GM12874 (cell line): ENCODE measurements around the gene DYRK1B.

Experiments
- TF ChIP-seq, protein P1 (sequence below): IDR thresholded peaks from 2 replicates; pipeline ENCODE4 v1.5.1; 2011; ENCODE audit warnings: low read depth, mild to moderate bottlenecking, control low read depth, low read length, moderate library complexity; ENCODE audit not compliant: insufficient read depth

The DYRK1B gene

DNA sequence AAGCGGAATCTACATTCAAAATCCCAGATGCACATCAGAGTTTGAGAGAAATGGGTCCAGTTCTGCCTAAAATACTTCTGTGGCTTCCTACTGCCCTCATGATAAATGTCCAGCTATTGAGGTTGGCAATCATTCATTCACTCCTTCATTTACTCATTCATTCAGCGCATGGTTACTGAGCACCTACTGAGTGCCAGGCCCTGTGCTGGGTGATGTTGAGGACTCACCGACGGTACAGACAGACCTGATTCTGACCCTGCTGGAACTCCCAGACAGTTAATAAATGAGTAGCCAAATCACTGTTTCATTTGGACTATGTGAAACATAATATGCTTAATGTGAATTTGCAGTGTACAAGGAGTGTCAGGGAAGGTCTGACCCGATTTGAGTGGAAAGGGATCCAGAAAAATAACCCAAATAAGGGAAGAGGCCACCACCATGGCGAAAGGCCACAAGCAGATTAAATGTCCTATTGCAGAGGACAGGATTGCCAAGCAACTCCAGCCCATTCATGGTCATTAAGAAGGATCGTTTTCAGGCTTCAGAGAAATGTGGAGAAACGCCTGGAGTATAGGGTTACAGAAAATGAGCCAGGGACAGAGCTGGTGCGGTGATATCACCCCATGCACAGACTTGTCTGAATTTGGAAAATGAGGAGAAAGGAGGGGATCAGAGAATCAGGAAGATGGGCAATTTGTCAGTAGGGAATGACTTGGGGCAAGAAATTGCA lies 20.5 kb downstream of the DYRK1B start:
- TF ChIP-seq, protein P1, sequence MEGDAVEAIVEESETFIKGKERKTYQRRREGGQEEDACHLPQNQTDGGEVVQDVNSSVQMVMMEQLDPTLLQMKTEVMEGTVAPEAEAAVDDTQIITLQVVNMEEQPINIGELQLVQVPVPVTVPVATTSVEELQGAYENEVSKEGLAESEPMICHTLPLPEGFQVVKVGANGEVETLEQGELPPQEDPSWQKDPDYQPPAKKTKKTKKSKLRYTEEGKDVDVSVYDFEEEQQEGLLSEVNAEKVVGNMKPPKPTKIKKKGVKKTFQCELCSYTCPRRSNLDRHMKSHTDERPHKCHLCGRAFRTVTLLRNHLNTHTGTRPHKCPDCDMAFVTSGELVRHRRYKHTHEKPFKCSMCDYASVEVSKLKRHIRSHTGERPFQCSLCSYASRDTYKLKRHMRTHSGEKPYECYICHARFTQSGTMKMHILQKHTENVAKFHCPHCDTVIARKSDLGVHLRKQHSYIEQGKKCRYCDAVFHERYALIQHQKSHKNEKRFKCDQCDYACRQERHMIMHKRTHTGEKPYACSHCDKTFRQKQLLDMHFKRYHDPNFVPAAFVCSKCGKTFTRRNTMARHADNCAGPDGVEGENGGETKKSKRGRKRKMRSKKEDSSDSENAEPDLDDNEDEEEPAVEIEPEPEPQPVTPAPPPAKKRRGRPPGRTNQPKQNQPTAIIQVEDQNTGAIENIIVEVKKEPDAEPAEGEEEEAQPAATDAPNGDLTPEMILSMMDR, result no peak

DNA sequence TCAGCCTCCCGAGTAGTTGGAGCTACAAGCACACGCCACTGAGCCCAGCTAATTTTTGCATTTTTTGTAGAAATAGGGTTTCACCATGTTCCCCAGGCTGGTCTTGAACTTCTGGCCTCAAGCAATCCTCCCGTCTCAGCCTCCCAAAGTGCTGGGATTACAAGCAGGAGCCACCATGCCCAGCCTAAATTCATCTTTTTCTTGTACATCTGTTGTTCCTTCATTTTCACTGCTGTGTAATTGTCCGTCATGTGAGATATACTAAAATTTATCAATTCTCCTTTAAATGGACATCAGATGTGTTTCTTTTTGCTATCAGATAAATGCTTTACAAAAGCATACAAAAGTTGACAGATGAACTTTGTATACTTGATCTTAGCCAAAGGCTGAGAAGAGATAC lies 22.9 kb downstream of the DYRK1B start:
- TF ChIP-seq, protein P1, result no peak

DNA sequence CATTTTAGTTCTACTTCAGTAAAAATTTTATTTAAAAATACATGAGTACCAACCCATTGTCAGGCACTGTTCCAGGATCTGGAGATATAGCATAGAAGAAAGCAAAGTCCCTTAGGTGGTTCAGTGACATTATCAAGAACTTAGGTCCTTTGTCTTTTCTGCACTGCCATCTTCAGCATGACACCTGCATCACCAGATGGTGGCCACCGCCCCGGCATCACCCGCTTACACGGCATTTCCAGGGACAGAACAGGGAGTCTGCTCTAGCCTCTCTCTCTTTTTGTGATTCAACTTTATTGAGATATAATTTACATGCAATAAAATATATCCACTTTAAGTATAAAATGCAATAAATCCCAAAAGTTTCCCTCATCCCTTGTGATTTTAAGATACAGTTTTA lies 23.5 kb downstream of the DYRK1B start:
- TF ChIP-seq, protein P1, result no peak

DNA sequence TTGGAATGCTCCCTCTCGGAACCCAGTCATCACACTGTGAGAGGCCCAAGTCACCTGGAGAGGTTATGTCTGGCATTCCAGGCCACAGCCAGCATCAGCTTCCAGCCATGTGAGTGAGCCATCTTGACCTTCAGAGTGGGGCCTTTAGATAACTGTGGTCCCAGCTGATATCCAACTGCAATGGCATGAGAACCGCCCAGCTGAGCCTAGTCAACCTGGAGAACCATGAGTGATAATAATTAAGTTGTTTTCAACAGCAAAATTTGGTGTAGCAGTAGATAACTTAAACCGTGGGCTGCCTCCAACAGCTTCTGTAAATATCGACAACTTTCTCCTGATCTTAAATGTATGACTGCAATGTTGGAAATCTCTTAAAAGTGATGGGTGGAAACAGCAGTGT lies 24.6 kb downstream of the DYRK1B start:
- TF ChIP-seq, protein P1, result no peak

DNA sequence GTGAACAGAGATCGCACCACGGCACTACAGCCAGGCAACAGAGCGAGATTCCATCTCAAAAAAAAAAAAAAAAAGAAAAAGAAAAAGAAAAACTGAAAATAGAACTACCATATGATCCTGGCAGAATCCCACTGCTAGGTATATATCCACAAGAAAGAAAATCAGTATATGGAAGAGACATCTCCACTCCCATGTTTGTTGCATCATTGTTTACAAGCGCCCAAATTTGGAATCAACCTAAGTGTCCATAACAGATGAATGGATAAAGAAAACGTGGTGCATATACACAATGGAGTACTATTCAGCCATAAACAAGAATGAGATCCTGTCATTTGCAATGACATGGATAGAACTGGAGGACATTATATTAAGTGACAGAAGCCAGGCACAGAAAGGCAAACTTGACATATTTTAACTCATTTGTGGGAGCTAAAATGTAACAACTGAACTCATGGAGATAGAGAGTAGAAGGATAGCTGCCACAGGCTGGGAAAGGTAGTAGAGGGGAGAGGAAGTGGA lies 26.1 kb downstream of the DYRK1B start:
- TF ChIP-seq, protein P1, result no peak

DNA sequence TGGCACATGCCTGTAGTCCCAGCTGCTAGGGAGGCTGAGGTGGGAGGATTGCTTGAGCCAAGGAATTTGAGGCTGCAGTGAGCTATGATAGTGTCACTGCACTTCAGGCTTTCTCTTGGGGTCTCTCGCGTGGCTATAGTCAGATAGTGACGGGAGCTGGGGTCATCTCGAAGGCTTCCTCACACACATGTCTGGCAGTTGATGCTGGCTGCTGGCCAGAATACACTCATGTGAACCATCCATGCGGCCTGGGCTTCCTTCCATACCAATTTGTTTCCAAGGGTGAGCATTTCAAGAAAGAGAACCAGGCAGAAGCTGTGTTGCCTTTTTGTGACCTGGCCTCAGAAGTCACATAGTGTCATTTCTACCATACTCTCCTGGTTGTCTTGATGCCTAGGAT lies 28.9 kb downstream of the DYRK1B start:
- TF ChIP-seq, protein P1, result no peak

DNA sequence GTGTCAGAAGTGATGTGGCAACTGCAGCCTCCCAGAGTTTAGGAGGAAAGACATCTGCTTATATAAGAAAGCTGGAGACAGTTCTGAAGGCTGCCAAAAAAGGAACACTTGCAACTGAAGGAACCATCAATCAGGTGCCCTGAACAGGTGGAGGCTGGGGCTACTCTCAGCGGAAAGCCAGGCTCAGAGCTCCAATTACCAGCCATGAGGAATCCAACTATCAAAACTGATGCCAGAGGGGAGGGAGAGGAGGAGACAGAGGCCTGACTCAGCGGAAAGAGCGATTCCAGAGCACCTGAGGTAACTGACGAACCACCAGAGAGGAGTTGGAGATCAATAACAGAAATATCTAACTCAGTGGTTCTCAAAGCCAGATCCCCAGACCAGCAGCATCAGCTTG lies 31.0 kb downstream of the DYRK1B start:
- TF ChIP-seq, protein P1, result no peak
